ENCODE data around the gene SLC44A4. TPM values are rescaled to one million over a fixed set of nuclear protein-coding genes. Genes with fewer than 3 reads are reported as not detected.
"Not testable (repeated sequence)": the region's sequence is repeated elsewhere in the genome, so short reads cannot be mapped to it uniquely, and the experiment has no call there.

The SLC44A4 gene
- total and polyA plus RNA-seq, 9 of the 15 experiments (the other 6 are each of a cell fraction or from before 2014, with no cell fraction given) = 7.9 to 18.6 (median 11.2) TPM

DNA sequence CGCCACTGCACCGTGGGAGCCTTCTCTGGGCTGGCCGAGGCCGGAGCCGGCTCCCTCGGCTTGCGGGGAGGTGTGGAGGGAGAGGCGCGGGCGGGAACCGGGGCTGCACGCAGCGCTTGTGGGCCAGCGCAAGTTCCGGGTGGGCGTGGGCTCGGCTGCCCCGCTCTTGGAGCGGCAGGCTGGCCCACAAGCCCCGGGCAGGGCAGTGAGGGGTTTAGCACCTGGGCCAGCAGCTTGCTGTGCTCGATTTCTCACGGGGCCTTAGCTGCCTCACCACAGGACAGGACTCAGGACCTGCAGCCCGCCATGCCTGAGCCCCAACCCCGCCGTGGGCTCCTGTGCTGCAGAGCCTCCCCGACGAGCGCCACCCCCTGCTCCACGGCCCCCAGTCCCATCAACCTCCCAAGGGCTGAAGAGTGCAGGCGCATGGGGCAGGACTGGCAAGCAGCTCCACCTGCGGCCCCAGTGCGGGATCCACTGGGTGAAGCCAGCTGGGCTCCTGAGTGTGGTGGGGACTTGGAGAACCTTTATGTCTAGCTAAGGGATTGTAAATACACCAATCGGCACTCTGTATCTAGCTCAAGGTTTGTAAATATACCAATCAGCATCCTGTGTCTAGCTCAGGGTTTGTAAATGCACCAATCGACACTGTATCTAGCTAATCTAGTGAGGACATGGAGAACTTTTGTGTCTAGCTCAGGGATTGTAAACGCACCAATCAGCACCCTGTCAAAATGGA is 26.6 kb downstream of the SLC44A4 start:
- 82% methylated on average over 34 of the region's 35 CpGs for WGBS (ENCODE audit: insufficient coverage, low coverage, missing lambda C conversion rate)
- H3K36me3 ChIP-seq (ENCODE audit: control insufficient read depth, insufficient read depth, low read length); in situ Hi-C loops (cut with MboI); H2AFZ ChIP-seq (ENCODE audit: low read depth, low read length); H3K9me1 ChIP-seq (ENCODE audit: control insufficient read depth, insufficient read depth, low read length); H4K20me1 ChIP-seq (replicated peaks; ENCODE audit: control insufficient read depth, insufficient read depth, low read length); H3K27me3 ChIP-seq (ENCODE audit: control insufficient read depth in 2 of 2, insufficient read depth in 2 of 2, low read length in 2 of 2); H3K4me2 ChIP-seq (ENCODE audit: insufficient read depth, low read length); H3K79me2 ChIP-seq (ENCODE audit: control insufficient read depth, insufficient read depth, low read length); H3K9ac ChIP-seq (ENCODE audit: insufficient read depth in 1 of 2, low read depth in 2 of 2, low read length in 2 of 2); H3K9me3 ChIP-seq (replicated peaks; ENCODE audit: control insufficient read depth, insufficient read depth, low read depth, low read length); intact Hi-C loops (cut with micrococcal nuclease); H3K27ac ChIP-seq (ENCODE audit: extremely low read depth, low read depth, low read length); FAIRE-seq; ATAC-seq; BruUV-seq (replicated peaks); H3K4me1 ChIP-seq (replicated peaks in 1 of 2; ENCODE audit: control insufficient read depth in 2 of 2, insufficient read depth in 2 of 2, low read length in 2 of 2); H3K4me3 ChIP-seq; CTCF ChIA-PET (ENCODE audit: low intra/inter-chr PET ratio): not testable (repeated sequence)
- peak; percentile 36 for TF ChIP-seq KDM5B (IDR thresholded peaks at IDR 0.05; ENCODE audit: insufficient replicate concordance, low read depth, low read length)
- TF ChIP-seq CBX3 (IDR thresholded peaks at IDR 0.05; ENCODE audit: borderline replicate concordance in 1 of 2, low read length in 2 of 2) = 0 out of 3 replicates have a peak, but pooled peaks of 1 of the 2 experiments have one; percentile 63
- TF ChIP-seq, protein P1, sequence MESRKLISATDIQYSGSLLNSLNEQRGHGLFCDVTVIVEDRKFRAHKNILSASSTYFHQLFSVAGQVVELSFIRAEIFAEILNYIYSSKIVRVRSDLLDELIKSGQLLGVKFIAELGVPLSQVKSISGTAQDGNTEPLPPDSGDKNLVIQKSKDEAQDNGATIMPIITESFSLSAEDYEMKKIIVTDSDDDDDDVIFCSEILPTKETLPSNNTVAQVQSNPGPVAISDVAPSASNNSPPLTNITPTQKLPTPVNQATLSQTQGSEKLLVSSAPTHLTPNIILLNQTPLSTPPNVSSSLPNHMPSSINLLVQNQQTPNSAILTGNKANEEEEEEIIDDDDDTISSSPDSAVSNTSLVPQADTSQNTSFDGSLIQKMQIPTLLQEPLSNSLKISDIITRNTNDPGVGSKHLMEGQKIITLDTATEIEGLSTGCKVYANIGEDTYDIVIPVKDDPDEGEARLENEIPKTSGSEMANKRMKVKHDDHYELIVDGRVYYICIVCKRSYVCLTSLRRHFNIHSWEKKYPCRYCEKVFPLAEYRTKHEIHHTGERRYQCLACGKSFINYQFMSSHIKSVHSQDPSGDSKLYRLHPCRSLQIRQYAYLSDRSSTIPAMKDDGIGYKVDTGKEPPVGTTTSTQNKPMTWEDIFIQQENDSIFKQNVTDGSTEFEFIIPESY (CRISPR knock-in tag; IDR thresholded peaks at IDR 0.05) = peak; percentile 58; the same call in 1 of the 2 replicates
- TF ChIP-seq FOS (IDR thresholded peaks at IDR 0.05; ENCODE audit: extremely low read depth, insufficient read length) = peak; percentile 54
- TF ChIP-seq, protein P2, sequence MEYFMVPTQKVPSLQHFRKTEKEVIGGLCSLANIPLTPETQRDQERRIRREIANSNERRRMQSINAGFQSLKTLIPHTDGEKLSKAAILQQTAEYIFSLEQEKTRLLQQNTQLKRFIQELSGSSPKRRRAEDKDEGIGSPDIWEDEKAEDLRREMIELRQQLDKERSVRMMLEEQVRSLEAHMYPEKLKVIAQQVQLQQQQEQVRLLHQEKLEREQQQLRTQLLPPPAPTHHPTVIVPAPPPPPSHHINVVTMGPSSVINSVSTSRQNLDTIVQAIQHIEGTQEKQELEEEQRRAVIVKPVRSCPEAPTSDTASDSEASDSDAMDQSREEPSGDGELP (CRISPR knock-in tag; IDR thresholded peaks at IDR 0.05; ENCODE audit: borderline replicate concordance) = 0 out of 2 replicates have a peak, but pooled peaks have one; percentile 0
- peak in 1 of 4 experiments; percentile 20 for DNase-seq (ENCODE audit: extremely low read depth in 1 of 4, low spot score in 3 of 4)
- POLR2A ChIA-PET = interaction anchor here (0.6 to 15.7 kb wide), 7 partner anchors 8 to 187 kb away, joined by 3 to 229 read pairs (median 4); partner anchors contain the start of genes GPANK1 and NEU1
